Measurements from ENCODE around the gene GIGYF2. TPM values are rescaled to one million over a fixed set of nuclear protein-coding genes. Genes with fewer than 3 reads are reported as not detected.

The GIGYF2 gene
- polyA plus RNA-seq, 1 donor from 2014 or later, result 52.6 TPM

DNA sequence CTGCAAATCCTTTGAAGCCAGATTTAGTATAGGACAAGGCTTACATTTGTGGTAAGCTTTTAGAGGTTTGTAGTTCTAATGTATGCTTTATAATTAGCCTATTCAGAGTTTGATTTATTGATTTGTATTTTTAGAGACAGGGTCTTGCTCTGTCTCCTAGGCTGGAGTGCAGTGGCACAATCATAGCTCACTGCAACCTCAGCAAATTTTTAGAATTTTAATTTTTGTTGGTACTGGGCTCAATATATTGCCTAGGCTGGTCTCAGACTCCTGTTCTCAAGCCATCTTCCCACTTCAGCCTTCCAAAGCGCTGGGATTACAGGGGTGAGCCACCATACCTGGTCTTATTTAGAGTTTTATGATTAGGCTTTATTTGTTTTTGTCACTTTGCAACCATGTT, 74.7 kb downstream of the GIGYF2 start:
- no peaks in the 10 kb centered on the region for H3K27me3 ChIP-seq (ENCODE audit: insufficient read depth, low read depth, low read length)
- H3K4me2 ChIP-seq (ENCODE audit: low read length), result no peak overlapping the region
- H4K20me1 ChIP-seq (ENCODE audit: insufficient read depth), result no peaks in the 10 kb centered on the region
- H3K79me2 ChIP-seq (replicated peaks; ENCODE audit: insufficient read depth, low read length), result peaks cover 3% of the 10 kb centered on the region
- no peak overlapping the region for H2AFZ ChIP-seq (ENCODE audit: low read depth, low read length)
- no peak overlapping the region for H3K4me3 ChIP-seq (ENCODE audit: low read length)
- peaks cover 8% of the 10 kb centered on the region for H3K36me3 ChIP-seq (ENCODE audit: insufficient read depth, low read length)
- no peak overlapping the region for H3K27ac ChIP-seq (ENCODE audit: low read length)
- no peaks in the 10 kb centered on the region for H3K9me3 ChIP-seq (ENCODE audit: low read length)
- H3K9ac ChIP-seq (ENCODE audit: low read length), result no peak overlapping the region
- no peaks in the 10 kb centered on the region for H3K9me2 ChIP-seq (ENCODE audit: insufficient read depth, low read length)
- H3F3A ChIP-seq (ENCODE audit: insufficient read depth, low read length, poor library complexity, severe bottlenecking), result no peaks in the 10 kb centered on the region
- TF ChIP-seq TAF1 (IDR thresholded peaks at IDR 0.05; ENCODE audit: low read depth) (no peak), EP300 (conservative IDR thresholded peaks at IDR 0.05; ENCODE audit: poor library complexity, severe bottlenecking) (no peak)
- TF ChIP-seq, protein P1, sequence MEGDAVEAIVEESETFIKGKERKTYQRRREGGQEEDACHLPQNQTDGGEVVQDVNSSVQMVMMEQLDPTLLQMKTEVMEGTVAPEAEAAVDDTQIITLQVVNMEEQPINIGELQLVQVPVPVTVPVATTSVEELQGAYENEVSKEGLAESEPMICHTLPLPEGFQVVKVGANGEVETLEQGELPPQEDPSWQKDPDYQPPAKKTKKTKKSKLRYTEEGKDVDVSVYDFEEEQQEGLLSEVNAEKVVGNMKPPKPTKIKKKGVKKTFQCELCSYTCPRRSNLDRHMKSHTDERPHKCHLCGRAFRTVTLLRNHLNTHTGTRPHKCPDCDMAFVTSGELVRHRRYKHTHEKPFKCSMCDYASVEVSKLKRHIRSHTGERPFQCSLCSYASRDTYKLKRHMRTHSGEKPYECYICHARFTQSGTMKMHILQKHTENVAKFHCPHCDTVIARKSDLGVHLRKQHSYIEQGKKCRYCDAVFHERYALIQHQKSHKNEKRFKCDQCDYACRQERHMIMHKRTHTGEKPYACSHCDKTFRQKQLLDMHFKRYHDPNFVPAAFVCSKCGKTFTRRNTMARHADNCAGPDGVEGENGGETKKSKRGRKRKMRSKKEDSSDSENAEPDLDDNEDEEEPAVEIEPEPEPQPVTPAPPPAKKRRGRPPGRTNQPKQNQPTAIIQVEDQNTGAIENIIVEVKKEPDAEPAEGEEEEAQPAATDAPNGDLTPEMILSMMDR (IDR thresholded peaks at IDR 0.05; ENCODE audit: poor library complexity, severe bottlenecking), result no peak
- TF ChIP-seq, protein P2, sequence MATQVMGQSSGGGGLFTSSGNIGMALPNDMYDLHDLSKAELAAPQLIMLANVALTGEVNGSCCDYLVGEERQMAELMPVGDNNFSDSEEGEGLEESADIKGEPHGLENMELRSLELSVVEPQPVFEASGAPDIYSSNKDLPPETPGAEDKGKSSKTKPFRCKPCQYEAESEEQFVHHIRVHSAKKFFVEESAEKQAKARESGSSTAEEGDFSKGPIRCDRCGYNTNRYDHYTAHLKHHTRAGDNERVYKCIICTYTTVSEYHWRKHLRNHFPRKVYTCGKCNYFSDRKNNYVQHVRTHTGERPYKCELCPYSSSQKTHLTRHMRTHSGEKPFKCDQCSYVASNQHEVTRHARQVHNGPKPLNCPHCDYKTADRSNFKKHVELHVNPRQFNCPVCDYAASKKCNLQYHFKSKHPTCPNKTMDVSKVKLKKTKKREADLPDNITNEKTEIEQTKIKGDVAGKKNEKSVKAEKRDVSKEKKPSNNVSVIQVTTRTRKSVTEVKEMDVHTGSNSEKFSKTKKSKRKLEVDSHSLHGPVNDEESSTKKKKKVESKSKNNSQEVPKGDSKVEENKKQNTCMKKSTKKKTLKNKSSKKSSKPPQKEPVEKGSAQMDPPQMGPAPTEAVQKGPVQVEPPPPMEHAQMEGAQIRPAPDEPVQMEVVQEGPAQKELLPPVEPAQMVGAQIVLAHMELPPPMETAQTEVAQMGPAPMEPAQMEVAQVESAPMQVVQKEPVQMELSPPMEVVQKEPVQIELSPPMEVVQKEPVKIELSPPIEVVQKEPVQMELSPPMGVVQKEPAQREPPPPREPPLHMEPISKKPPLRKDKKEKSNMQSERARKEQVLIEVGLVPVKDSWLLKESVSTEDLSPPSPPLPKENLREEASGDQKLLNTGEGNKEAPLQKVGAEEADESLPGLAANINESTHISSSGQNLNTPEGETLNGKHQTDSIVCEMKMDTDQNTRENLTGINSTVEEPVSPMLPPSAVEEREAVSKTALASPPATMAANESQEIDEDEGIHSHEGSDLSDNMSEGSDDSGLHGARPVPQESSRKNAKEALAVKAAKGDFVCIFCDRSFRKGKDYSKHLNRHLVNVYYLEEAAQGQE (IDR thresholded peaks at IDR 0.05; ENCODE audit: borderline replicate concordance), result no peak

DNA sequence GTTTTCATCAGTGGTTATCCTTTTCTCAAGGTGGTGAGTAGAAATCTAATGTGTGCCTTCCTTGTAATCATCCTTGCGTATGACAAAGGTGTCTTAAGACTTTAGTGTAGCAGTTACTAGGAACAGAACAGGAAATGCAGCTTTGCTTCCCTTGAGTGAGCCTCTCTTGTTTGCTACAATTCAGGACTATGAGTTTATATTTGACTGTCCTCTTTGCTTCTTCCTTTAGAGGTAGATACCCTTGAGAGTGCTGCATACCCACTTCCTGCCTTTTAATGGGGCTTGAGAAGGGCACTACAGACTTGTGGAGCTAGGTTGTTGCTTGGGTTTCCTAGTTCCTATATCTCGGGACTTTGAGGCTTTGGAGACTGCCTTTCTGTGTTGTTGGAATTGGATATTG, 75.4 kb downstream of the GIGYF2 start:
- no peaks in the 10 kb centered on the region for H3K27me3 ChIP-seq (ENCODE audit: insufficient read depth, low read depth, low read length)
- H3K9me2 ChIP-seq (ENCODE audit: insufficient read depth, low read length), result no peaks in the 10 kb centered on the region
- peaks cover 3% of the 10 kb centered on the region for H3K79me2 ChIP-seq (replicated peaks; ENCODE audit: insufficient read depth, low read length)
- peaks cover 8% of the 10 kb centered on the region for H3K36me3 ChIP-seq (ENCODE audit: insufficient read depth, low read length)
- no peaks in the 10 kb centered on the region for H3K9me3 ChIP-seq (ENCODE audit: low read length)
- no peak overlapping the region for H3K4me2 ChIP-seq (ENCODE audit: low read length)
- no peaks in the 10 kb centered on the region for H4K20me1 ChIP-seq (ENCODE audit: insufficient read depth)
- no peak overlapping the region for H3K9ac ChIP-seq (ENCODE audit: low read length)
- no peaks in the 10 kb centered on the region for H3F3A ChIP-seq (ENCODE audit: insufficient read depth, low read length, poor library complexity, severe bottlenecking)
- no peak overlapping the region for H3K4me3 ChIP-seq (ENCODE audit: low read length)
- H2AFZ ChIP-seq (ENCODE audit: low read depth, low read length), result no peak overlapping the region
- TF ChIP-seq MXI1 (conservative IDR thresholded peaks at IDR 0.05; ENCODE audit: poor library complexity, severe bottlenecking) (no peak), RAD21 (conservative IDR thresholded peaks at IDR 0.05) (no peak), TAF1 (IDR thresholded peaks at IDR 0.05; ENCODE audit: low read depth) (no peak), POLR2AphosphoS5 (IDR thresholded peaks at IDR 0.05) (no peak), EP300 (conservative IDR thresholded peaks at IDR 0.05; ENCODE audit: poor library complexity, severe bottlenecking) (no peak), SMC3 (conservative IDR thresholded peaks at IDR 0.05; ENCODE audit: poor library complexity) (no peak), EZH2 (IDR thresholded peaks at IDR 0.05; ENCODE audit: borderline replicate concordance, insufficient read depth, low read length, poor library complexity, severe bottlenecking) (no peak)
- TF ChIP-seq, protein P2 (IDR thresholded peaks at IDR 0.05; ENCODE audit: borderline replicate concordance), result no peak
- TF ChIP-seq, protein P1 (IDR thresholded peaks at IDR 0.05; ENCODE audit: poor library complexity, severe bottlenecking), result no peak
- H3K27ac ChIP-seq (ENCODE audit: low read length), result no peak overlapping the region

Measured in neural cell (in vitro differentiated cells).